ENCODE data around the gene WDR59.
"Not testable (repeated sequence)": the region's sequence is repeated elsewhere in the genome, so short reads cannot be mapped to it uniquely, and the experiment has no call there.

The WDR59 gene

DNA sequence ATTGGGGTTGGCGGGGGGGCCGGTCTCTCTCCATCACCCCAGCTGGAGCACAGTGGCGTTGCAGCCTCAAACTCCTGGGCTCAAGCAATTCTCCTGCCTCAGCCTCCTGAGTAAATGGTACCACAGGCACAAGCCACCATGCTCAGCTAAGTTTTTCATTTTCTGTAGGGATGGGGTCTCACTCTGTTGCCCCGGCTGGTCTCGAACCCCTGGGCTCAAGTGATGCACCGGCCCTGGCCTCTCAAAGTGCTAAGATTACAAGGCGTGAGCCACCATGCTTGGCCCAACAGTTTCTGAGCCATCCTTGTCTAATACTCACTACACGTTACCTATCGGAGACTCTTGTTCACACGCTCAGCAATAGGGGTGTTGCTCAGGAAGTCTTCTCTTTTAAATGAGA is 11.6 kb downstream of the WDR59 start:
- no peak for DNase-seq (ENCODE audit: low spot score)

DNA sequence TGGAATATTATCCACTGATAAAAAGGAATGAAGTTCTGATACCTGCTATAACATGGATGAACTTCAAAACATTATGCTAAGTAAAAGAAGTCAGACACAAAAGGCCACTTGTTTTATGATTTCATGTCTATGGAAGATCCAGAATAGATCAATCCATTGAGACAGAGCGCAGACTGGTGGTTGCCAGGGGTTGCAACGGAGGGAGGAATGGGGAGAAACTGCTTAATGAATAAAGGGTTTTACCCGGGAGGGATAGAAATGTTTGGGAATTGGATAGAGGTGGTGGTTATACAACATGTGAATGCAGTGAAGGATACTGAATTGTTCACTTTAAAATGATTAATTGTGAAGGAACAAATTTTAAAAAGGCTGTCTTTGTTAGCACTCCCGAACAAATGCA is 30.2 kb downstream of the WDR59 start:
- no peak for DNase-seq (ENCODE audit: low spot score)

DNA sequence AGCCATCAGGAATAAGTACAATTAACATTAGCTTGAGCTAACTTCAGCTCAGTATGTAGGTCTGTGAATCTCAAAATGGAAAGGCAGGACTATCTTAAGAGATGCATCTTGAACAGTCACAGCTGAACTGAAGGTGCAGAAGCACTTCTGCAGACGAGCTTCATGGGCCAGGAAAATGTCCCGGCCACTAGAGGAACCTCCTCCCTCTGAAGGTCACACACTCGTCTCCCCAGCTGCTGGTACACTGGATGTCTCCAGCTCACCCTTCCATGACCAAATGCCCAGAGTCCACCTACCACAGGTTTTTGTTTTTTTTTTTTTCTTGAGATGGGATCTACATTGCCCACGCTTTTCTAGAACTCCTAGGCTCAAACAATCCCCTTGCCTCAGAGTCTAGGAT is 33.2 kb downstream of the WDR59 start:
- DNase-seq (ENCODE audit: low spot score), result no peak

DNA sequence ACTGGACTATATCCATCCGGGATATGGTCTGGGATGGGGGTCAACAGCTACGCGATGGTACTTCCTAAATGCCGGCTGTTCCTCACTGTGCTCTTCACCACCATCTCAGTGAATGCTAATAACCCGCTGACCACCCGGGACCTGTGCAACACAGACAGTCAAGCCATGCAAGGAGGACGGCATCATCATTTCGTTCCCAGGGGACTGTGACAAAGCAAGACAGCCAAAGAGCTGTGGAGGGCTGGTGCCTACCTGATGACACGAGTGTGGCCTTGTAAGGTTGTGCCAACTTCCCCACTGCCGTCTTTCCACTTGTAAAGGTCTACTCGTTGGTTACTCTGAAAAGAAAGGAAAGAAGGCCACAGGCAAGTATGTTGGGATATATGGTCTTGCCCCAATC is 33.7 kb downstream of the WDR59 start:
- DNase-seq (ENCODE audit: low spot score), result no peak

DNA sequence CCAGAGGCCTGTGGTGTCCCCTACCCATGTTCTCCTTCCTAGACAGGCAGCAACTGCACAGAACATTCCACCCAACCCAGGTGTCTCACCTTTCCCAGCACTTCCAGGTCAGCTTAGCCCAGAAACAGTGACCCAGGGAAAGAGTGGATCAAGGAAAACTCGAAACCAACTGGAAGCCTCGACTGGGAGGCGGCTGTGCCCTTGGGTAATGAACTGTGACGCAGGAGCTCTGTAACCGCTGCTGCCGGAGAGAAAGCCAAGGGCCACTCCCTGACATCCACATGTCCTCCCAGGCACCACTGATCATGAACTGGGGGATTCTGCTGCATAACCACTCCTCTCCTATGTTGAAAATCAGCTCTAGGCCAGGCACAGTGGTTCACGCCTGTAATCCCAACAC is 34.4 kb downstream of the WDR59 start:
- no peak for DNase-seq (ENCODE audit: low spot score)

DNA sequence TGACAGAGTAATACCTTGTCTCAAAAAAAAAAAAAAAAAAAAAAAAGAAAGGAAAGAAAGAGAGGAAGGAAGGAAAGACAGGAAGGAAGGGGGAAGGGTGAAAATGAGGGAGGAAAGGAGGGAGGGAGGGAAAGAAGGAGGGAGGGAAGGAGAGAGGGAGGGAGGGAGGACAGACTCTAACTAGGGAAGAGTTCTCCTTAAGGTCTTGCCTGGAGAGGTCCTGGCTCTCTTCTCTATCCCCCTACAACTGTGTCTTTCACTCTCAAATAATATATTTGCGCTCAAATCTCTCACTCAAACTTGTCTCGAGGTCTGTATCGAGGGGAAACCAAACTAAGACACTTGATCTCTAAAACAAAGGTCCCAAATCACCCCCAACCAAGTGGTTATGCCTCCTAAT is 35.6 kb downstream of the WDR59 start:
- DNase-seq (ENCODE audit: low spot score), result no peak

DNA sequence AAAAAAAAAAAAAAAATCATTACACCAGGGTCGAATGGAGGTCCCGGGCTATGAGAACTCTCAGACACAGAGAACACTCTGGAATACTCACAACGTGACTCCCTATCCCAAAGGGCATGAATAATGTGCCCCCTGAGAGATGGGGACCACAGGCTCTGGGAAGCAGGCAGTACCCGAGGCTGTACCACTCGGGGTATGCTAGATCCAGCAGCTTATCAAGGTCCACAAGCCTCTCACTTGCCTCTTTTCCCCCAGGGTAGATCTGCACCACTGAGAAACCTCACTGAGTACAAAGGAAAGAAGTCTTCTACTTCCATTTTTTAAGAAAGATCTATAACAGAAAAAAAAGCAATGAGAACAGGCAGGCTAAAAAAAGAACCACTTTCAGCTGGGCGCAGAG is 40.5 kb downstream of the WDR59 start:
- DNase-seq (ENCODE audit: low spot score), result no peak

DNA sequence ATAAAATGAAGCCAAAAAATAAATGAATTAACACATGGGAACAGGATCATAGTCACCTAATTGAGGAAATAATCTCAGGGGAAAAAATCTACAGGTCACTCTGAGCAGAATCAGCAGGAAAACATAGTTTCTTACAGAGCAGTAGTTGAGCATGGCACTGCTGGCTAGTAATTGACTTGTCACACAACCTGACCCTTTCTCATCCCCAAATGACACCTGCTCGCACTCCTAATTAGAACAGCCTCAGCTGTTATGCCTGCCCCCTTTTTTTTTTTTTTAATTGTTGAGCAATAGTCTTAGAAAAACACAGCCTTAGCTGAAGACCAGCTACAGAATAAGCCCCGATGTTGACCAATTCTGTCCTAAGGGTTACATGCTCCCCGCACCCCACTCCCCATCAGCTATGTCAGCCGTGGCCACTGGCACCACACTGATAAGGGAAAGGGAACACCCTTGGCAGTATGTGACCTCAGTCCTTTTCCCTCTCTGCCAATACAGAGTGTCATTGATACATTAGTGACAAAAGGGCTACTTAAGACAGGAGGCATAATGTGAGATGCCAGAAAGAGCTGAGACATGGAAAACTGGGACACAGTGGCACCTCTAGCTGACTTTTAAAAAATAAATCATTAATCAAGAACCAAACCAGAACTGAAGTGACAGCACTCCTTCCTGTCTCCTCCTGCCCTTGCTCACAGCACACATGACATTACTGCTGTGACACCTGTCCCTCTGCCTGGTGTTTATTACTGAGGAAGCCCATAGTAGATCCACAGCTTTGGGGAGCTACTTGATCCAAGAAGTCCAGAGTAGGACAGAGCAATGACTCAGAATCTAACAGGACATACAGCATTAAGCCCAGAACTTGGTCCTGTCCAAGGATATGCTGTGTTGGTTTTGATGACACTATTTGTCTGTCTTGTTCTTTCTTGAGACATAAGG is 41.7 kb downstream of the WDR59 start:
- DNase-seq (ENCODE audit: low spot score), result no peak

DNA sequence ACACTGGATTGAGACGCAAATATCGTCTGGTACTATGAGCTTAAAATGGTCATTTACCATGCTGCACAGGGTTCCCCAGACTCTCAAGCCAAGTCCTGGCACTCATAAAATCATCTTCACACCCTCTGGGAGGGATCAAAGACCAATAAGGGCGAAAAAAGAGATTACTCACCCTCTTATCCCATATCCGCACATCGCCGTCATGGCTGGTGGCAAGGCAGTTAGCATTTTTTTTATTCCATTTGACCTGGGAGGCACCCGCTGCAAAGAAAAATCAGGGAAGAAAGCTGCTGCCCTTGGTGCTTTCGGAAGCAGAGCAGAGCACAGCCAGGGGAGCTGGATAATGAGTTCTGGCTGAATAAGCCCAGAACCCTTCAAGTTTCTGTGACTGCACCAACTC is 42.4 kb downstream of the WDR59 start:
- DNase-seq (ENCODE audit: low spot score), result no peak

DNA sequence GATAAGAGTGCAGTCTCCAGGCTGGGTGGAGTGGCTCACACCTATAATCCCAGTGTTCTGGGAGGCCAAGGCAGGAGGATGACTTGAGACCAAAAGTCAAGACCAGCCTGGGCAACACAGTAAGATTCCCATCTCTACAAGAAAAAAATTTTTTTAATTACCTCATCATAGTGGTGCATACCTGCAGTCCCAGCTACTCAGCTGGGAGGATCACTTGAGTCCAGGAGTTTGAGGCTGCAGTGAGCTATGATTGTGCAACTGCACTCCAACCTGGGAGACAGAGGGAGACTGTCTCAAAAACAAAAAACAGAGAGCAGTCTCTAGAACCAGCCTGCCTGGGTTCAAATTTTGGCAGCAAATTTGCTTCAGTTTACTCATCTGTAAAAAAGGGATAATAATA is 45.2 kb downstream of the WDR59 start:
- DNase-seq (ENCODE audit: low spot score), result no peak

DNA sequence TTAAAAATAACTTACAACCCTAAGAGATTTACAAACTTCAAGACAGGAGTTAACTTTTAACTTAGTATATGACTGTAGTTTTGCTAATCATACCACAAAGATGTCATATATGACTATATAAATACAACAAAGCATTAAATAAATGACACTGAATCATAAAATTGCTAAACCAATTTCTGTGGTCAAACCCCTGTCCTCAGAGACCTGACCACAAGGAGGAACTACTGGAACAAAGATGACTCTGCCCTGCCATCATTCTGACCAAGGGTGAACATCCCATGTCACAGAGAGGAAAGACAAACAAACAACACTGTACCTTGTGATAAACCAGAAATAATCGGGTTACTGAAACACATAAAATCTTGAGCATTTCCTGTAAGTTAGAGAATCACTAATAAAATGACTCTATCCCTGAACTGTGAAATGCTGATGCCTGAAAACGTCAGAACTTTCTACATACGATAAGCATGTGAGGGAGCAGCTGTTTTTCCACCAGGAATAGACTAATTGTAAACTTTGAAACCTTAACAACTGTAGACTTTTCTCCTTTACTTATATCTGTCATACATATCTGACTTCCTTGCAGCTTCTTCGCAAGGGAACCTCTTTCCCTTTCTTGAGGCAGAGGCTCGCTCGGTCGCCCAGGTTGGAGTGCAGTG is 47.9 kb downstream of the WDR59 start:
- peak; percentile 52 for DNase-seq (ENCODE audit: low spot score)

DNA sequence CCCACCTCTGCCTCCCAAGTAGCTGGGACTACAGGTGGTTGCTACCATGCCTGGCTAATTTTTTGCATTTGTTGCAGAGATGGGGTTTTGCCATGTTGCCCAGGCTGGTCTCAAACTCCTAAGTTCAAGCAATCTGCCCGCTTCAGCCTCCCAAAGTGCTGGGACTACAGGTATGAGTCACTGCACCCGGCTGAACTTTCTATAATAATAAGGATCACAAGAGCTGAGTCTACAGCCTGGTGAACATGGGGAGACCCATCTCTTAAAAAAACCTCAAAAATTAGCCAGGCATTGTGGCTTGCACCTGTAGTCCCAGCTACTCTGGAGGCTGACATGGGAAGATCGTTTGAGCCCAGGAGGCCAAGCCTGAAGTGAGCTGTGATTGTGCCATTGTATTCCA is 53.5 kb downstream of the WDR59 start:
- no peak for DNase-seq (ENCODE audit: low spot score)

DNA sequence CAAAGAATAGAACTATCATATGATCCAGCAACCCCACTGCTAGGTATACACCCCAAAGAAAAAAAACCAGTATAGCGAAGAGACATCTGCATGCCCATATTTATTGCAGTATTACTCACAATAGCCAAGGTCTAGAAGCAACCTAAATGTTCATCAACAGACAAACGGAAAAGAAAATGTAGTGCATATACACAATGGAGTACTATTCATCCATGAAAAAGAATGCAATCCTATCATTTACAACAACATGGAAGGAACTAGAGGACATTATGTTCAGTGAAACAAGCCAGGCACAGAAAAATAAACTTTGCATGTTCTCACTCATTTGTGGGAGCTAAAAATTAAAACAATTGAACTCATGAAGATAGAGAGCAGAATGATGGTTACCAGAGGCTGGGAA is 55.3 kb downstream of the WDR59 start:
- no peak for DNase-seq (ENCODE audit: low spot score)

DNA sequence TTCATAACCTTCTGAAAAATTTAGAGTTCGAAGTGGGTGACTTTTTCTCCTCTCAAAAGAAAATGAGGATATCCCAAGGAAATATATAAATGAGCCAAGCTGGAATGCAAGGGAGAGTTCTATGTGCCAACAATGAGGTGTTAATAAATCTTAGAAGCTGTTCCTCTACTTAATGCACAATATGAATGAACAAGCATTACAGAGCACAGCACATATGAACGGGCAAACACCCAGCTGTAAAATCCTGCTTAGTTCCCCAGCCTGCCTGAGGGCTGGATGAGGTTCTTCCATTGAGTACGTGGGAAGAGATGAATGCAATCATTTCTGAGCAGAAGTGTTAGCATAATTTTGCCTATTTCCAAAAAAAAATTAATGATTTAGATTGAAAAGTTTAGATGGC is 58.1 kb downstream of the WDR59 start:
- no peak for DNase-seq (ENCODE audit: low spot score)

DNA sequence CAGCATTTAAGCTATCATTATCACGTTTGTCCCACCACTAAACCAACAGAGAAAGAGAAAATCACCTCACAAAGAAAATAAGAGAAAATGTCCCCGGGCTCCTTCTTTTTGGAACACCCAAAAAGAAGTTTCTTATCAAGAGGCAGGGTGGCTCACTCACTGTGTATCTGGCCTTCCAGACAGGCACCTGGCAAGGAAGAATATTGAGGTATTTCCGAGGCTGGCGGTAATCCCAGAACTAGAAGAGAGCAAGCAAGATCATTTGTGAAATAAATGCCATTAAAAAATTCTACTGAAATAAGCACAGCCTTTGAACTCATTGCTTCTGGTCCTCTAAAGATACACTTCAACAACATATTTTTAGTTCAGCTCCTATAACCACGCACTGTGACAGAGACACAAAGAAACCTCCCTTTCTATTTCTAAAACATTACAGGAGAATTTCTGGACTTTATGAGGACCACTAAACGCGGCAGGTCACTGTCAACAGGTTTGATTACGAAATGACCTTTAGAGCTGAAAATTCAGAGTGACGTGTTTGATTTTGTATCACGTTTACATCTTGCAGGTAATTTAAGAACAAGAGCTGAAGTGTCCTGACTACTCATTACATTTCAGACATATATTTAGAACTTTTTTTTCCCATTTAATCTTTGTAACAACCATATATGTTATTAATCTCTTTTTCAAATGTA is 61.0 kb downstream of the WDR59 start:
- no peak for DNase-seq (ENCODE audit: low spot score)

DNA sequence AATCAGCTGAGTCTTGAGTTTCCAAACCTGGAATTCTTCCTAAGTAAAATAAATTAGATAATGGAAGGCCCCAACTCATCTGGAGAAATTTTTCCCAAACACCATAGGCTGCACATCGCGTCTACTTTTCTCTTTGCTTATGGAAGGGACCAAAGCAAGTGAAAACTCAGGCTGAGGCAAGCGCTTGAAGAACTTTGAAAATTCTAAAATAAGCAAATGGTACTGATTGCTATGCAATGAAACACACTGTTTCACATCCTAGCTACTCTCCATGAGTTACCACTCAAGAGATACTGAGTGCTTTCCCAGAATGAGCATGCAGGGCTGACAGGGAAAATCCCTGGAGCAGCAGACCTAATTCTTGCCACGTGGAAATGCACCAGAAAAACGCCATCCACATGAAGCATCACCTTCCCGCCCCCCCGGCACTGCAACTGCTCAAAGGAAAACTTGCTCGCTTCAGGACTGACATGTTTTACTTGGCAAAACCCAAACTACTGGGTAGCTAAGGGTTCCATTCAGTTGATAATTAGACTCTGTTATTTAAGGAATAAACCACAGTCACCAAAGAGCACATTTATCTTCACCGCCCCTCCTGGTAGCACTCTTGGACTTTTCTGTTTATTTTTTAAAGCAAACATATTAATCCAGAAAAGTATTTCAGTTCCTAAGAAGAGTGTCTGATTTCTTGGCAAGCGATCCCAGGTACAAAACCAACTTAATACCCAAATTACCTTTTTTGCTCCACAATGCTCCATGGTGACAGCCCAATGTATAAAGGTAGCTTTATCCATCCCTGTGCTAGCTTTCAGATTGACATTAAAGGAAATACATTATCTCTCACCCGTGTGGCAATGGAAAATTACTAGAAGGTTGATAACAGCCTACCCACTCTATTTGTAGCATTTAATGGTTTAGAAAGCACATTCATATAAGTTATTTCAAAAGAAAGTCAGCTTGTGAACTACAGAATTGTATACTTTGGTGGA is 62.5 kb downstream of the WDR59 start:
- DNase-seq (ENCODE audit: low spot score), result no peak

DNA sequence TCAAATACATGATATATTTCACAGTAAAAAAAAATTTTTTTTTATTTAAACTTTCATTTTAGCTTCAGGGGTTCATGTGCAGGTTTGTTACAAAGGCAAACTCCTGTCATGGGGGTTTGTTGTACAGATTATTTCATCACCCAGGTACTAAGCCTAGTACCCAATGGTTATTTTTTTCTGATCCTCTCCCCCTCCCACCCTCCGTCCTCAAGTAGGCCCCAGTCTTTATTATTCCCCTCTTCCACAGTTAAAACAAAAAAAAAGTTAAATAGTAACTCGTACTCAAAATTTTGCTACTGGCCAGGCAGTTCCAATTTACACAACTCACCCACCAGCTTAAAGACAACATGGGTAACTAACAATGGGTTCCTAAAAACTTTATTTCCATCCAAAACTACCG is 63.9 kb downstream of the WDR59 start:
- DNase-seq (ENCODE audit: low spot score), result no peak

DNA sequence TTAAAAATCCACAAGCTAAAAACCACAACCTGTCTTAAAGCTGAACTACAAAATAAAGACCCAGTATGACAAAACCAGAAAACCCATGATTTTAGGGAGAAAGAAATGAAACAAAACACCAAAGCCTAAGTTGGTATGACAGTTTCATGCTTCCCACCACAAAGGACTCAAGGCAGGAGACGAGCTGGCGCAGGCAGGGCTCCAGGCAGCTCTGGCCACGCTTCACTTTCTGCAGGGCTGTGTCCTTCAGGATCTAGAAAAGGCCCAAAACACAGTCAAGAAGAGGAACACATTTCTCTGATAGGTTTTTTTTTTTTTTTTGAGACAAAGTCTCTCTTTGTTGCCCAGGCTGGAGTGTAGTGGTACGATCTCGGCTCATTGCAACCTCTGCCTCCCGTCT is 75.3 kb downstream of the WDR59 start:
- DNase-seq (ENCODE audit: low spot score), result no peak

DNA sequence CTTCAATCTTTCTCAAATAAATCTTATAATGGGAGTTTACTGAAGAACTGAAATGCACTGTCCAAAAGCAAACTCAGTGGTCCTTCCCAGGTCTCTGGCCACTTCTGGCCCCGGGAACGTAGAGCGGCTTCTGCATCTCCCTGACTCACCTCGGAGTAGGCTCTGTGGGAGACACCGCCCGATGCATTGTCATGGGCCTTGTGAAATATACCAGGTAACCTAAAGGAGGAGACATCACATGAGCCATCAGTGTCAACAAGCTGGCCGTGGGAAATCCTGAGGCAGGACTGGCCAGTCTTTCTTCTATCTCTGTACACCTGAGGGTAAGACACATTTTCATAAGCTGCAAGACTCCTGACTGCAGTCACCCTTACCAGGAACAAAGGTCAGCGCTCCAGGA is 76.2 kb downstream of the WDR59 start:
- not testable (repeated sequence) for DNase-seq (ENCODE audit: low spot score)

DNA sequence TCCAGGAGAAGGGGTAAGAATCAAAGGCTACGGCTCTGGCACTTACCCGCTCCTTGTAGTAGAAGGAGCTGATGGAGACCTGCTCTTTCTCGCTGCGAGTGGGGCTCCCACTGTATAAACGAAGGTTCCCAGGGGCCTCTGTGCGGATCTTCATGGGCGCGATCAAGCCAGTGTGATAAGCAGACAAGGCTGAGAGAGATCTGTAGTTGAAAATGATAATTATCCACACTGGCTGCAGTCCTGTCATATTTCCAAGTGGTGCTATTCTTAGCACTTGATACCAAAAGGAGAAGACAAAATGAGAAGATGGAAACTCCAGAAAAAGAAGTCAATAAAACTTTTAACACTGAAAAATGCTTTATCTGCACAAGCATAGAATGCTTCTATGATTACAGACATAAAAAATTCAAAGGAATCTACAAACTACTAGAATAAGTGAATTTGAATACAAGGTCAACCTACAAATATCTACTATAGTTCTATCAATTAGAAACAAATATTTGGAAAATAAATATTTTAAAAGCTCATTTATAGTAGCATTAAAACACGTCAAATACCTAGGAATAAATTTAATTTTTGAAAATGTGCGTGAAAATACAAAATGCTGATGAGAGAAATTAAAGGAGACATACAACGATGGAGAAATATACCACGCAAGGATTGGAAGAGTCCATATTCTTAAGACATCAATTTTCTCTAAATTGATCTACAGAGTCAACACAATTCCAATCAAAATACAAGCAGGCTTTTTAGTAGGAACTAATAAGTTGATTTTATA is 80.8 kb downstream of the WDR59 start:
- DNase-seq (ENCODE audit: low spot score), result no peak

DNA sequence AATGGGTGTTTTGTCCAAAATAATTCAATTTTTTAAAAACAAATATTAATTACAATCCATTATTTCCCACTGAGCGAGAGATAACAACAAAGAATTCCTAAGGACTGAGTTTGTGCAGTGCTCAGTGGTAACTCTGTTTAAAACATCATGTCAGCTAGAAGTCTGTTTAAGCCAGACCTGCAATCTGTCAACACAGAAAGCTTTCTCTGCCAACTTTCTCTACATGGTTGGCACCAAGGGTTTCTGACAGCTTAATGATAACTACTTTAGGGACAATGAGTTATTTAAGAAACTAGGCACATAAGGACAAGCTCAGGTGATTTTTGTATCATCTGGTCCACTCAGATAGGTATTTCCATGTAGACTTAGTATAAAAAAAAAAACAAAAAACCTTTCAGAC is 81.8 kb downstream of the WDR59 start:
- no peak for DNase-seq (ENCODE audit: low spot score)
